Mononuclear cell (primary cell): ENCODE measurements around the gene DHX16. TPM values are rescaled to one million over a fixed set of nuclear protein-coding genes. Genes with fewer than 3 reads are reported as not detected.
A peak's percentile ranks its signal among the peaks of the same experiment; 100 is the strongest.
"Not testable (repeated sequence)": the region's sequence is repeated elsewhere in the genome, so short reads cannot be mapped to it uniquely, and the experiment has no call there.

ENCODE experiments used
- H3K27me3 ChIP-seq: 2 replicates; pipeline ENCODE4 v1.6.0; 2011; ENCODE audit warnings: low read length, control low read depth; ENCODE audit not compliant: insufficient read depth
- H3K4me1 ChIP-seq: 2 replicates; pipeline ENCODE4 v1.5.1; 2011; ENCODE audit warnings: mild to moderate bottlenecking, low read length, control low read depth; ENCODE audit not compliant: insufficient read depth
- H3K4me3 ChIP-seq: 2 replicates; pipeline ENCODE4 v1.5.1; 2011; ENCODE audit warnings: mild to moderate bottlenecking, low read length, moderate library complexity
- H3K9me3 ChIP-seq: 2 replicates; pipeline ENCODE4 v1.5.1; 2011; ENCODE audit warnings: low read depth, mild to moderate bottlenecking, control low read depth, low read length
- total RNA-seq: library from RNA; depleted of rRNA; stranded (reverse); fragments of >200 nt; gene quantifications from one replicate; pipeline ENCODE4 v1.2.3, GENCODE V29; 2012

The DHX16 gene
- 8.2 TPM for total RNA-seq

DNA sequence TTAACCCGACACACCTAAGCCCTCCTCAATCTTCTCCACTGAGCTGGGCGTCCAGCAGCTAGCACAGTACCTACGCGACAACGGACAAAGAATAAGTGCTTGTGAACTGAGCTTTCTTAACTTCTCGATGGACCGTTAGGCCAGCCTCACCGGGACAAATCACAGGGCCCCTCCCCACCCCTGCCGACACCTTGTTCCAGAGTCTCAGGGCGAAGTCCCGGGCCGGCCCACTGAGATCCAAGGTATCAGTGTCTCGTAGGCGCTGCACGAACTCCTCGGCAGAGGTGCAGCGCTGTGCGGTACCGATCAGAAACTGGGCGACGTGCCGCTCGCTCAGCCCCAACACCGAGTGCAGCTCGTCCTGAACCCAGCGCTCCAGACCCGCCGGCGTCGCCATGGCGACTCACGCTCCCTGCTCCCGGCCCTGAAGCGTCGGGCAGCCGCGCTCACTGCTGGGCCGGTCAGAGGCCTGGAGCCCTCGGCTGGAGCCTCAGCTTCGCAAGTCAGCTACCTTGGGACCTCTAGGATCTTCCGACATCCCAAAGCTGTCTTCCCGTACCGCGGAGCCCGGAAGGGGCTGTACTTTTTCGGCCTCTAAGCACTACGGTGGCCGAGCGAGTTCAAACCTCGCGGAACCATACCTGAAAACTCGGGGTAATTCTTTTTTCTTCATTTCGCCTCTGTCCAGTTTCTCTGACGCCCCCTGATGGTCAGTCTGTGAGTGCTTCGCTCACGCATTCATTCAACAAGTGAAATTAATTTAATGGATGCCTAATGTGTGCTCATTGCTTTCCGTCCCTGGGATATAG, at the start of gene DHX16:
Gene DHX16 (minus strand): TSS at position 562 of the 809 bp plus-strand sequence. CDS start 165 bp downstream, at position 397.
- H3K27me3 ChIP-seq: no peaks in the 10 kb centered on the region
- H3K4me1 ChIP-seq: peaks cover 39% of the 10 kb centered on the region
- H3K9me3 ChIP-seq: no peaks in the 10 kb centered on the region
- peak within 1 kb of the TSS; percentile 80 for H3K4me3 ChIP-seq

DNA sequence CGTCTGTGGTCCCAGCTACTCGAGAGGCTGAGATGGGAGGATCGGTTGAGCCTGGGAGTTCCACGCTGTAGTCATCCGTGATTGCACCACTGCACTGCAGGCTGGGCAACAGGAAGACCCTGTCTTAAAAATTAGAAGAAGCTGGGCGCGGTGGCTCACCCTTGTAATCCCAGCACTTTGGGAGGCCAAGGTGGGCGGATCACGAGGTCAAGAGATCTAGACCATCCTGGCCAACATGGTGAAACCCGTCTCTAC, 49.1 kb upstream of the DHX16 start:
- peak overlapping the region; percentile 100 for H3K4me3 ChIP-seq
- not testable (repeated sequence) for H3K27me3 ChIP-seq, H3K9me3 ChIP-seq
- H3K4me1 ChIP-seq: peaks cover 68% of the 10 kb centered on the region

GRCh38 chr6:30721198-30722024, 48.6 kb upstream of the DHX16 start:
- H3K9me3 ChIP-seq: no peaks in the 10 kb centered on the region
- H3K4me3 ChIP-seq: peak overlapping the region; percentile 100
- H3K4me1 ChIP-seq: peaks cover 73% of the 10 kb centered on the region
- H3K27me3 ChIP-seq: no peaks in the 10 kb centered on the region

DNA sequence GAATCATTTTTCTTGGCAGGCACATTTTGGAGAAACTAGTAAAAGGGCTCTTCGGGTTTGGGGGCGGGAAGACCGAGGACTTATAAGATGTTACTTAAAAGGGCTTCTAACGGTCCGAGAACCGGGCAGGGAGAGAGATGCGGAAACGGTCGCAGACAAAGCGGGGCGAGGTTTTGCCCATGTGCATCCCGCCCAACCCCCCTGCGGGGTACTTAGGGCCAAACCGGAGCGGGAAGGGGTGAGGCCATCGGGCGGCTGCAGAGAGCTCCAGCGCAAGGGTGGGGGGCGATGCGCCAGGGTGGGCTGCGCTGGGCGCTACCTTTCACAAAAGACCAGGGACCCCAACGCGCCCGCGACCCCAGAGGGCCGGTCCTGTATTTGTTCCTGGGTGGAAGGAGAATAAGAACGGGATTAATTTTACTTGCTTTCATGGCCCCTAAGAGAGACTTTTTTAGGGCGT, 48.0 kb upstream of the DHX16 start:
- Histone ChIP-seq H3K27me3 (no peaks in the 10 kb centered on the region), H3K9me3 (no peaks in the 10 kb centered on the region), H3K4me1 (peaks cover 75% of the 10 kb centered on the region), H3K4me3 (peak overlapping the region; percentile 100)

- peaks cover 70% of the 10 kb centered on the region for H3K4me1 ChIP-seq
- no peaks in the 10 kb centered on the region for H3K27me3 ChIP-seq
- H3K9me3 ChIP-seq: no peaks in the 10 kb centered on the region
- H3K4me3 ChIP-seq: peak within 1 kb of the TSS; percentile 100
These were observed 47.3 kb upstream of the DHX16 start, which contains the start of gene TUBB for GRCh38 chr6:30719791-30720737. TSS of gene TUBB (plus strand) at chr6:30720352. CDS start at chr6:30720507, 155 bp downstream.

GRCh38 chr6:30719356-30719755, 46.5 kb upstream of the DHX16 start:
- no peaks in the 10 kb centered on the region for H3K27me3 ChIP-seq
- peak overlapping the region; percentile 100 for H3K4me3 ChIP-seq
- H3K9me3 ChIP-seq: no peaks in the 10 kb centered on the region
- H3K4me1 ChIP-seq: peaks cover 63% of the 10 kb centered on the region

- not testable (repeated sequence) for H3K9me3 ChIP-seq, H3K27me3 ChIP-seq
- peak overlapping the region; percentile 29 for H3K4me3 ChIP-seq
- peaks cover 50% of the 10 kb centered on the region for H3K4me1 ChIP-seq
These were observed 45.3 kb upstream of the DHX16 start for GRCh38 chr6:30717845-30718720.

DNA sequence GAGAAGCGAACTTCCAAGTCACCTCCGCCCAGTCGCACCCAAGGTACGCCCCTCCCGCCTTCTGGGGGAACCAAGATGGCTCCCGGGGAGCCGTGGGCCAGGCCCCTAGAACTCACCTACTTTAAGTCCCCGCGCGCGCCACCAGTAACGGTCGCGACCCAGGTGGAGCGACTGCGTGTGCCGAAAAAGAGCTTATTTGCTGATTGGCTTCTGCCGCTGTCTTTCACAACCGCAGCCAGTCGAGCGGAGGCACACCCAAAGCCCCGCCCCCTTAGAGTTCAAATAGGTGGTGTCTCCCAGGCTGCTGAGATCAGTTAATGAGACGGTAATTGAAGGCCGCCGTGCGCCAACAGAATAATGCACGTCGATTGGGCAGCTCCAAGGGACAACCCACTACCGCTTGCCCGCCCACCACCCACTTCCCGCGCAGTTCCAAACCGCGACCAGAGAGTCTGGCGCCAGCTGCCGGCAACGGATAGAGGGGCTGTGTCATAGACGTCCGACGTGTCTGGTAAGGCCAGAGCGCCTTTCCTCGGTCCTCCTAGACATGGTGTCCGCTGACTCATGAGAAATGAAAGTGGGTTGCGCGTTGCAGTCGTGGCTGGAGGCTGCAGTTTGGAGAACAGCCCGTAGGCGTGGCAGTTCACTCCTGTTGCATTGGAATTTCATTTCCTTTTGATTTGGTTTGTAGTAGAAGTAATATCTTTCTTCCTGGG, 44.5 kb upstream of the DHX16 start, which contains the start of gene MDC1:
Gene MDC1 (minus strand): TSS at position 153 of the 716 bp plus-strand sequence. CDS start 2,106 bp downstream, outside the sequence.
- peaks cover 50% of the 10 kb centered on the region for H3K4me1 ChIP-seq
- H3K9me3 ChIP-seq: no peaks in the 10 kb centered on the region
- no peaks in the 10 kb centered on the region for H3K27me3 ChIP-seq
- peak within 1 kb of the TSS; percentile 54 for H3K4me3 ChIP-seq

DNA sequence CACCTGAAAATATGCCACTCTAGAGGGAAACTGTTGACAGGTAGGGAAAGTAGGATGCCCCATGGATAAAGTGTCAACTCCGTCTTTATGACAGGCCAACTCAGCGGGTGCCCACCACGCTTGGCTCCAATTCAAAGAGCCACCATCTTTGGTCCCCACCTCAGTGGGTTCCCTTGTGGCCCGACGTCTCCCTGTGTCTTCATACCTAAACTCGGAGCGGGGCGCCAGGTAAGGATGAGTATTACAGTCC, 44.0 kb upstream of the DHX16 start:
- peak overlapping the region; percentile 54 for H3K4me3 ChIP-seq
- H3K4me1 ChIP-seq: peaks cover 50% of the 10 kb centered on the region
- H3K9me3 ChIP-seq: no peaks in the 10 kb centered on the region
- no peaks in the 10 kb centered on the region for H3K27me3 ChIP-seq

DNA sequence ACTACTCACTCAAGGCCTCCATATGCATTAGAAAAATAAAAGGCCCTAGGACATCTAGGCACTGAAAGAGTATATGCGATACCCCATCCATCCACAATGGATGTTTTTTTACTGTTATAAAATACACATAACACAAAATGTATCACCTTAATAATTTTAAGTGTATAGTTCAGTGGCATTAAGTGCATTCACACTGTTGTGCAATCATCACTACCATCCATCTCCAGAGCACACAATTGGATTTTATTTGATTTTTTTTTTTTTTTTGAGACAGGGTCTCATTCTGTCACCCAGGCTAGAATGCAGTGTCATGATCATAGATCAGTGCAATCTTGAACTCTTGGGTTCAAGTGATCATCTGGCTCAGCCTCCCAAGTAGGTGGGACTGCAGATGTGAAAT, 41.5 kb upstream of the DHX16 start:
- Histone ChIP-seq H3K4me1 (peaks cover 42% of the 10 kb centered on the region), H3K9me3 (no peaks in the 10 kb centered on the region), H3K4me3 (no peak overlapping the region), H3K27me3 (no peaks in the 10 kb centered on the region)

DNA sequence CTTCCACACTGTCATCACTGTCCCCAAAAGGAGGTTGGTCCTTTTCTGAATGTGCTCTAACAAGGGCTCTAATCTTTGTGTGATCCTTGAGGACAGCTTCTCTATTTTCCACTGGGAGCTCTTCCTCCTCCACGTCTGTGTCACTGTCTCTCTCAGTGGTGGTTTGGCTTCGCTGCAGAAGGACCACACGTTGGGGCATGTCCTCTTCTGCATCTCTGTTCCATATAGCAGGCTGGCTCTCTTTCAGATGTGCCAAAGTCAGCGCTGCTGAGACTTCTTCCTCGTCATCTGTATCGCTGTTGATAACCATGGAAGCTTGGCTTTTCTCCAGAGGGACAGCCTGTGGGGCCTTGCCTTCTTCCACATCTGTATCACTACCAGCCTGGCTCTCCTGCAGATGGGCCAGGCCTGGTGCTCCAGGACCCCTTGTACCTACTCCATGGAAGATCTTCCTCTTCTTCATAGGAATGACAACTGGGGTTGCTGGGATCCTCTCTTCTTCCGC, 39.7 kb upstream of the DHX16 start:
- Histone ChIP-seq H3K4me1 (peaks cover 25% of the 10 kb centered on the region), H3K9me3 (no peaks in the 10 kb centered on the region), H3K27me3 (no peaks in the 10 kb centered on the region), H3K4me3 (no peak overlapping the region)

DNA sequence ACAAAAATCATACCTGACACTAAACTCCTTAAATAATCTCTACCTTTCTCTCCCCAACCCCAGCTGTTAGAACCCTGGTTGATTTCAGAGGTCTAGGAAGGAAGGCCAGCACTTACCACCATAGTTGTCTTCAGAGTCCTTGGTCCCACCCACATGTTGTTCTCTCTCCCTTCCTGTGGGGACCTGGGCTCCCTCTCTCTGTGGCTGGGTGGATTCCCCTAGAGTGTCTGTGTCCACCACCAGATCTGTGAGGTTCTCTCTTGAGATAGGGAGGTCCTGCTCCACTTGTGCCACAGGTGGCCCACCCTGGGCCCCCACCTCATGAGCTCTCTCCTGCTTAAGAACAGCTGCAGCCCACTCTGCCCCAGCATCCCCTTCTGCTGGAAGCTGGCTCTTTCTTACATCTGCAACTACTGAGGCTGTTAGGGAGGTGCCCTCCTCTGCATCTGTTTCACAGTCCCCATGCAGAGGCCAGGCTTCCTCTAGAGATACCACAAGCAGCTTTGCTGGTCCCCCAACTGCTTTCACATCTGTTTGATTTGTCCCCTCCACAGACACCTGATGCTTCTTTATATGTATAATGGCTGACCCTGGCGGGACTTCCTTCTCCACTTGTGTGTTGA, 39.1 kb upstream of the DHX16 start:
- Histone ChIP-seq H3K27me3 (no peaks in the 10 kb centered on the region), H3K4me3 (no peak overlapping the region), H3K9me3 (no peaks in the 10 kb centered on the region), H3K4me1 (peaks cover 25% of the 10 kb centered on the region)
